HEK293T (cell line): ENCODE data around the gene FUT7.
A peak's percentile ranks its signal among the peaks of the same experiment; 100 is the strongest.

Experiments used
- CTCF ChIA-PET: fragments of 350-600 bp; formaldehyde crosslinking; extraction: SDS; loops from one replicate; lab custom pipeline; 2021; ENCODE audit warnings: antibody characterized with exemption, inconsistent platforms; lab: Yijun Ruan, JAX
- POLR2A ChIA-PET: fragments of 350-600 bp; formaldehyde crosslinking; extraction: SDS; loops from one replicate; lab custom pipeline; 2020; ENCODE audit warnings: antibody characterized with exemption, inconsistent platforms; lab: Yijun Ruan, JAX
- DNase-seq: peaks from one replicate; pipeline ENCODE4 v3.0.0; 2012; ENCODE audit warnings: mixed read lengths; ENCODE audit errors: extremely low spot score
- ARNT ChIP-seq: fragments of 450-650 bp; IDR thresholded peaks from 2 replicates; pipeline ENCODE4 v1.6.1; 2017; ENCODE audit warnings: mild to moderate bottlenecking
- BHLHE40 ChIP-seq: fragments of 450-650 bp; IDR thresholded peaks from 2 replicates; pipeline ENCODE4 v1.6.1; 2016; ENCODE audit warnings: mild to moderate bottlenecking, moderate library complexity, borderline replicate concordance
- CTBP1 ChIP-seq: fragments of 450-650 bp; IDR thresholded peaks from 2 replicates; pipeline ENCODE4 v1.6.1; 2016; ENCODE audit warnings: borderline replicate concordance
- ELF4 ChIP-seq: fragments of 450-650 bp; IDR thresholded peaks from 2 replicates; pipeline ENCODE4 v1.6.1; 2017; ENCODE audit warnings: antibody characterized with exemption
- FOXA1 ChIP-seq: fragments of 450-650 bp; IDR thresholded peaks from 2 replicates; pipeline ENCODE4 v1.6.1; 2016; ENCODE audit warnings: mild to moderate bottlenecking
- FOXK2 ChIP-seq: fragments of 450-650 bp; IDR thresholded peaks from 2 replicates; pipeline ENCODE4 v1.6.1; 2016; ENCODE audit warnings: mild to moderate bottlenecking
- FOXM1 ChIP-seq: fragments of 450-650 bp; IDR thresholded peaks from 2 replicates; pipeline ENCODE4 v1.6.1; 2017; ENCODE audit warnings: mild to moderate bottlenecking, borderline replicate concordance
- HDGF ChIP-seq: fragments of 450-650 bp; IDR thresholded peaks from 2 replicates; pipeline ENCODE4 v1.6.1; 2017; ENCODE audit warnings: antibody characterized with exemption, borderline replicate concordance
- L3MBTL2 ChIP-seq: fragments of 450-650 bp; conservative IDR thresholded peaks from 2 replicates; pipeline ENCODE4 v1.6.1; 2016; ENCODE audit warnings: mild to moderate bottlenecking
- LEF1 ChIP-seq: fragments of 450-650 bp; IDR thresholded peaks from 2 replicates; pipeline ENCODE4 v1.6.1; 2017; ENCODE audit warnings: mild to moderate bottlenecking, borderline replicate concordance
- NFRKB ChIP-seq: fragments of 450-650 bp; IDR thresholded peaks from 2 replicates; pipeline ENCODE4 v1.6.1; 2016; ENCODE audit warnings: mild to moderate bottlenecking, moderate library complexity
- PKNOX1 ChIP-seq: fragments of 450-650 bp; IDR thresholded peaks from 2 replicates; pipeline ENCODE4 v1.6.1; 2016
- SP1 ChIP-seq: fragments of 450-650 bp; IDR thresholded peaks from 2 replicates; pipeline ENCODE4 v1.6.1; 2017
- SUZ12 ChIP-seq: fragments of 450-650 bp; IDR thresholded peaks from 2 replicates; pipeline ENCODE4 v1.6.1; 2016; ENCODE audit warnings: mild to moderate bottlenecking
- TARDBP ChIP-seq: fragments of 450-650 bp; IDR thresholded peaks from 2 replicates; pipeline ENCODE4 v1.6.1; 2016
- ZNF384 ChIP-seq: fragments of 450-650 bp; IDR thresholded peaks from 2 replicates; pipeline ENCODE4 v1.6.1; 2016

The FUT7 gene

GRCh38 chr9:137029058-137029936 is 2.6 kb downstream of the FUT7 start:
- TF ChIP-seq TARDBP (no peak), SP1 (no peak), ARNT (no peak), BHLHE40 (no peak), L3MBTL2 (no peak), FOXM1 (no peak), ZNF384 (no peak), ELF4 (no peak), NFRKB (no peak), FOXK2 (no peak), PKNOX1 (no peak), LEF1 (no peak), HDGF (no peak), FOXA1 (no peak), CTBP1 (no peak)
- POLR2A ChIA-PET, result interaction anchor here (0.9 to 1.7 kb wide), 4 partner anchors 15 to 239 kb away, joined by 3 to 5 read pairs (median 4); partner anchors contain the start of gene TMEM141
- CTCF ChIA-PET, result interaction anchor here (0.6 to 2.7 kb wide), 34 partner anchors 9 to 266 kb away, joined by 3 to 23 read pairs (median 4); partner anchors contain the start of genes AJM1, MAN1B1, PAXX and SAPCD2
- peak; percentile 75 for DNase-seq

GRCh38 chr9:137028263-137029057 is 3.4 kb downstream of the FUT7 start:
- POLR2A ChIA-PET, result interaction anchor here (1.1 to 1.4 kb wide), 2 partner anchors 101 to 238 kb away, joined by 3 to 5 read pairs; partner anchors contain the start of gene TMEM141
- CTCF ChIA-PET, result interaction anchor here (0.9 to 2.7 kb wide), 22 partner anchors 8 to 241 kb away, joined by 3 to 23 read pairs (median 5); partner anchors contain the start of genes AJM1, PAXX and SAPCD2
- TF ChIP-seq ELF4 (no peak), BHLHE40 (no peak), LEF1 (no peak), SP1 (no peak), L3MBTL2 (no peak; the same call in 1 of the 2 replicates)
- peak; percentile 85 for DNase-seq

DNA sequence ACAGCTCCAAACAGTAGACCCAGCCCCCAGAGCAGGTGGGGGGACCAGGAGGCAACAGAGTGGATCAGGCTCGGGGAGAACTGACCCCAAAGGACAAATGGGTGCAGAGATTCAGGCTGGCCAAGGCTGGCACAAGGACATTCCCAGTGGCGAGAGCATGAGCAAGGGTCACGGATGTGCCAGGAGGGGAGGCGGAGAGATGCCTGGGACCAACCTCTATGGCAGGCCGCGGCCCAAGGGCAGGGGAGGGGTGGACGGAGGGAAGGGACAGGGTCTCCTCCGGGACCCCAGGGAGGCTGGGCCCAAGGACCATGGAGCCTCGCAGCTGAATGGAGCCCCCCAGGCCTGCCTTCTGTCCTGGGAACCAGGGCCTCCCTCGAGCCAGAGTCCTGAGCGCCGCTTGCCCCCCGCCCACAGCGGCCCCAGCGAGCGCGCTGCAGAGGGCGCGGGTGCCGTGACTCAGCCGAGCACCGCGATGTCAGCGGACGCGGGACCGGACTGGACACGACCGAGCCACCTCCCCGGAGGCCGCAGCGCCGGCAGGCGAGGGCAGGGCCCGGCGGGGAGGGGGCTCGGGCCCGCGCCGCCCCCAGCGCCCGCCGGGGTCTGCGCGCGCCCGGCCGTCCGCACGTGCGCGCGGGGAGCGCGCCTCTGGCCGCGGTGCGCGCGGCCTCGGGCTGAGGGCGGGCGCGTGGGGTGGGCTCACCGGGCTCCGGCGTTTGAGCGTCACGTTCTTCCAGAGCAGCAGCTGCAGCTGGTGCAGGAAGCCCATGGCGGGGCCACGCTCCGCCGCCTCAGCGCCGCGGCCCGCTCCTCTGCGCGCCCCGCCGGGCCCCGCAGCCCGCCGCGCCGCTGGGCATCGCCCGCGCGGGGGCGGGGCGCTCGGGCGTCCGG is 4.3 kb downstream of the FUT7 start, which contains the start of gene ABCA2:
TSS of gene ABCA2 (minus strand) at position 869 of the 894 bp plus-strand sequence. CDS start at position 772, 97 bp downstream.
- TF ChIP-seq FOXA1 (no peak), PKNOX1 (no peak), FOXM1 (no peak), CTBP1 (no peak), ZNF384 (no peak), SUZ12 (no peak), BHLHE40 (no peak), SP1 (no peak), NFRKB (no peak), TARDBP (no peak), LEF1 (no peak), ELF4 (no peak), L3MBTL2 (no peak), ARNT (no peak), HDGF (no peak), FOXK2 (no peak)
- ChIA-PET POLR2A (interaction anchor here (1.1 to 1.7 kb wide), 3 partner anchors 35 to 237 kb away, joined by 3 to 8 read pairs (median 4); partner anchors contain the start of gene TMEM141), CTCF (interaction anchor here (1.7 to 2.7 kb wide), 5 partner anchors 35 to 186 kb away, joined by 4 to 23 read pairs (median 11); partner anchors contain the start of genes AJM1, PAXX and SAPCD2)
- DNase-seq, result peak; percentile 33

GRCh38 chr9:137026828-137027227 is 5.1 kb downstream of the FUT7 start:
- no peak for DNase-seq
- no peak for TF ChIP-seq SUZ12
- TF ChIP-seq HDGF, result no peak
- no peak for TF ChIP-seq SP1
- no peak for TF ChIP-seq CTBP1
- TF ChIP-seq L3MBTL2, result no peak
- ChIA-PET POLR2A (interaction anchor here (1.0 to 1.7 kb wide), 3 partner anchors 34 to 103 kb away, joined by 4 to 8 read pairs (median 8); partner anchors contain the start of gene PAXX), CTCF (no interaction called here)

DNA sequence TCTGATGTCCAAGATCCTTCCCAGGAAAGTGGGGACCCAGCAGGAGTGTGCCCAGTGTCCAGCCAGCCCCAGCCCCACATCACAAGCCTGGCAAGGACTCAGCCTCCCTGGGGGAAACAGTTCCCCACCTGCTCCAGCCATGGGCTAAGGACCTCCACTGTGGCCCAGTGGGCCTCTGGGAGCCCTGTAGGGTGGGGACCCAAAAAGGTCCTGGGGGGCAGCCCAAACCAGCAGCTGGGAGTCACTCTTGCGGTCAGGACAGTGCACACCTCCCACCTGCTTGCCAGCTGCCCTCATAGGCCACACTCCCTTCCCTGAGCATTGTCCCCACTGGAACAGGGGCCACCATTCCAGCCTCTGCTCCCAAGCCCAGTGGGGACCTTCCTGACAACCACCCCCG is 5.5 kb downstream of the FUT7 start:
- ChIA-PET POLR2A (interaction anchor here (1.0 to 1.7 kb wide), 2 partner anchors 34 to 104 kb away, joined by 8 read pairs; partner anchors contain the start of gene PAXX), CTCF (no interaction called here)
- TF ChIP-seq PKNOX1 (no peak), BHLHE40 (no peak), LEF1 (no peak), TARDBP (no peak), SP1 (no peak), NFRKB (no peak), SUZ12 (no peak), ELF4 (no peak), CTBP1 (no peak)
- no peak for DNase-seq
